ENCODE results near the gene MOB3C.

Gene MOB3C

DNA sequence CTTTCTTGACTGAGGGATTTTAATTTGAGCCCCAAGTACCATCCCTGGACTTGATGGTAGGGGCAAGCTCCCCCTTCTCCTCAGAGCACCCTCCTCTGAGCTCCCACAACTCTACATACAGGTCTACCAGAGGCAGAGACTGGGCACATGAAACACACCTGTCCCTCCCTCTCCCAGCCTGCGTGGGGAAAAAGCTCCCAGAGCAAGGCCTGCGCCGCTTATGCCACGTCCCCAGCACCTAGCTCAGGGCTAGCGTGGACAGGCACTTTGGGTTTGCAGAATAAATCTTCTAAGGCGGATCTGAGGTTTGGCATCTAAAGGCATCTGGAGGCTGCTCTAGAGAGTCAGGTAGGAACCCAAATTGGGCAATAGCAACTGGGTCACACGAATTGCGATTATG lies 57.6 kb downstream of the MOB3C start:
- DNase-seq (ENCODE audit: low spot score), result no peak
- no peak for TF ChIP-seq CTCF (IDR thresholded peaks at IDR 0.05; ENCODE audit: borderline replicate concordance, control extremely low read depth, extremely low read depth, insufficient read depth, missing control alignments)
- in situ Hi-C loops (cut with MboI; ENCODE audit: low sequenced_read_pairs, unreplicated experiment), result no loop called here

- DNase-seq (ENCODE audit: low spot score), result no peak
- TF ChIP-seq CTCF (IDR thresholded peaks at IDR 0.05; ENCODE audit: borderline replicate concordance, control extremely low read depth, extremely low read depth, insufficient read depth, missing control alignments), result no peak
- in situ Hi-C loops (cut with MboI; ENCODE audit: low sequenced_read_pairs, unreplicated experiment), result no loop called here
Measured at GRCh38 chr1:46558141-46558963, 58.3 kb downstream of the MOB3C start.
